Measurements from ENCODE around the gene SLC43A3. TPM values are rescaled to one million over a fixed set of nuclear protein-coding genes. Genes with fewer than 3 reads are reported as not detected.

The SLC43A3 gene
- total RNA-seq, 2 donors from 2014 or later: 68.9 to 247 TPM

DNA sequence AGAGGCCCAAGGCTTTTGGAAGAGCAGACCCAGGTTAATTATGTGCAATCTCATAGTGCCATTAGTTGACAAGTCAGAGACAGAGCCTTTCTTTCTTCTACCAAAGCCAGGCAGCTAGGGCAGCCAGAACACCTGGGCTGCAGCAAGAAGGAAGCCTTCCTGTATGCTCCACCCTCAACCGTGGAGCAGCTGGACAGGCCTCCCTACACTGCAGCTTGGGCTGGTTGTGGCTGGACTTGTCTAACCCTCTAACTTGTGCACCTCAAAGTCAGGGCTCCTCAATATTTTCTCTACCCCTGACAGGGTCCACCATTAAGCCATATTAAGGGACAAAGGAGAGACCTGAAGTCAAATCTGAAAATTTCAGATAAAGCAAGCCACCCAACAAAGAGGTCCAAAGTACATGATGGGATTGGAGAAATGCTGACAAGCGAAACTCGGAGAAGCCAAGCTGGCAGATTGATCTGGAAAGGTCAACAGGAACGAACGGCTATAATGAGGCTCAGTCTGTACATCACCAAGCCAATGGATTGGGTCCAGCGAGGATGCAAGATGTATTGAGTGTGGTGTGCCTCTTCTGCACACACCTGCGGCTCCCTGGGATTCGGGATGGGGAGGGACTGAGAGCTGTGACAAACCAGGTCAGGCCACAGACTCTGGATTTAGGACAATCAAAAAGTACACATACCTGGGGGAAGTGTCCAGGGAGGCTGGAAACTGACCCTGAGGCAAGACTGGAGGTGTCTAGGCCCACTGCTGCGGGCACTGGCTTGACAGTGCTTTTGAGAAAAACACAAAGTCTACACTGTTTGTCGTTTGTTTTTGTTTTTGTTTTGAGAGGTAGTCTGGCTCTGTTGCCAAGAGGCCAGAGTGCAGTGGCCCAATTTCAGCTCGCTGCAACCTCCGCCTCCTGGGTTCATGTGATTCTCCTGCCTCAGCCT lies 11.7 kb upstream of the SLC43A3 start:
- no peaks in the 10 kb centered on the region for H3K9me3 Mint-ChIP-seq
- no peak for DNase-seq (ENCODE audit: low spot score in 2 of 2)
- no peak overlapping the region for H3K27ac Mint-ChIP-seq
- no peak for ATAC-seq
- no peaks in the 10 kb centered on the region for H3K36me3 Mint-ChIP-seq

DNA sequence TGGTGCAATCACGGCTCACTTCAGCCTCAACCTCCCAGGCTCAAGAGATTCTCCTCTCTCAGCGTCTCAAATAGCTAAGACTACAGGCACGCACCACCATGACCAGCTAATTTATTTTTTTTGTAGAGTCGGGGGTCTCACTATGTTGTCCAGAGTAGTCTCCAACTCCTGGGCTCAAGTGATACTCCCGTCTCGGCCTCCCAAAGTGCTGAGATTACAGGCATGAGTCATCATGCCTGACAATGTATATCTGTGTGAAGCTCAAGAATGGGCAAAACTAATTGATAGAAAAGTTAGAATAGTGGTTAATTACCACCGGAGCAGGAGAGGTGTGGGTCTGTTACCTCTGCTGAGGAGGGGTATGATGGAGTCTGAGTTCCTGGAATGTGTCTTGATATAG lies 9.1 kb upstream of the SLC43A3 start:
- no peak for DNase-seq (ENCODE audit: low spot score in 2 of 2)
- no peak for ATAC-seq
- Mint-ChIP-seq H3K36me3 (no peaks in the 10 kb centered on the region), H3K27ac (no peak overlapping the region), H3K9me3 (no peaks in the 10 kb centered on the region)

GRCh38 chr11:57434640-57435546 lies 8.0 kb upstream of the SLC43A3 start:
- no peak overlapping the region for H3K27ac Mint-ChIP-seq
- no peak for DNase-seq (ENCODE audit: low spot score in 2 of 2)
- ATAC-seq: no peak
- H3K9me3 Mint-ChIP-seq: no peaks in the 10 kb centered on the region
- no peaks in the 10 kb centered on the region for H3K36me3 Mint-ChIP-seq

GRCh38 chr11:57432714-57433163 lies 5.8 kb upstream of the SLC43A3 start:
- no peak for DNase-seq (ENCODE audit: low spot score in 2 of 2)
- no peaks in the 10 kb centered on the region for H3K9me3 Mint-ChIP-seq
- H3K36me3 Mint-ChIP-seq: no peaks in the 10 kb centered on the region
- peak; percentile 47 to 64 for ATAC-seq
- H3K27ac Mint-ChIP-seq: no peak overlapping the region

- Mint-ChIP-seq H3K9me3 (no peaks in the 10 kb centered on the region), H3K27ac (no peak overlapping the region), H3K36me3 (no peaks in the 10 kb centered on the region)
- ATAC-seq: no peak
- DNase-seq (ENCODE audit: low spot score in 2 of 2): no peak
Observed at GRCh38 chr11:57432149-57432561, 5.2 kb upstream of the SLC43A3 start.

- Mint-ChIP-seq H3K27ac (no peak overlapping the region), H3K9me3 (no peaks in the 10 kb centered on the region), H3K36me3 (peaks cover 6 to 7% of the 10 kb centered on the region in 2 donors)
- DNase-seq (ENCODE audit: low spot score in 2 of 2) (no peak), ATAC-seq (no peak)
Observed at GRCh38 chr11:57430952-57431351, 4.0 kb upstream of the SLC43A3 start.

GRCh38 chr11:57429946-57430345 lies 3.0 kb upstream of the SLC43A3 start:
- H3K27ac Mint-ChIP-seq: no peak overlapping the region
- ATAC-seq (no peak), DNase-seq (ENCODE audit: low spot score in 2 of 2) (no peak)
- peaks cover 14 to 17% of the 10 kb centered on the region in 2 donors for H3K36me3 Mint-ChIP-seq
- no peaks in the 10 kb centered on the region for H3K9me3 Mint-ChIP-seq

- no peak for ATAC-seq
- Mint-ChIP-seq H3K9me3 (no peaks in the 10 kb centered on the region), H3K27ac (no peak overlapping the region), H3K36me3 (peaks cover 26 to 30% of the 10 kb centered on the region in 2 donors)
- DNase-seq (ENCODE audit: low spot score in 2 of 2): no peak
Observed at GRCh38 chr11:57428643-57429042, 1.7 kb upstream of the SLC43A3 start.

- Mint-ChIP-seq H3K36me3 (peaks cover 35 to 40% of the 10 kb centered on the region in 2 donors), H3K27ac (peak overlapping the region; percentile 87 to 95), H3K9me3 (no peaks in the 10 kb centered on the region)
- ATAC-seq (no peak), DNase-seq (ENCODE audit: low spot score in 2 of 2) (no peak)
Observed at GRCh38 chr11:57427727-57428082, 784 bp upstream of the SLC43A3 start.

DNA sequence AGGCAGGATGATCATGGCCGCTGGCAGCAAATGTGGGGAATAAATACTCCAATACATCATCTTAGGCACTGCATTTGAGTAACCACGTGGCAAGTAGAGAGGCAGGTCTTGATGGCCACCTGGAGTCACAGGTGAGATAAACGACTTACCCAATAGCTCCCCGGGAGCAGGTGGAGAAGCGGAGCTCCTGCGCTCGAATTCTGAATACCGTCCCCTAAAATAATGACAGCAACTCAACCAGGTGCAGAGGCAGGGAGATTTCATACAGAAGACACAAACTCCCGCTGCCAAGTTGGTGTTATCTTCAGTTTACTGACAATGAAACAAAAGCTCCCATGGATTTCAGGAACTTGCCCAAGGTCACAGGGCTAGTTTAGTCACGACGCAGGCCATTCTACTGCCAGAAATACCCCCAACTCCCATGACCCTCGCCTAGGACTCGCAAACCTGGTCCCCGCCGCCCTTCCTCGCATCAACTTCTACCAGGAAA lies 437 bp downstream of the SLC43A3 start:
- ATAC-seq: no peak
- H3K9me3 Mint-ChIP-seq: no peaks in the 10 kb centered on the region
- DNase-seq (ENCODE audit: low spot score in 2 of 2): no peak
- H3K36me3 Mint-ChIP-seq: peaks cover 48 to 52% of the 10 kb centered on the region in 2 donors
- H3K27ac Mint-ChIP-seq: peak overlapping the region; percentile 94 to 95

- H3K36me3 Mint-ChIP-seq: peaks cover 54 to 59% of the 10 kb centered on the region in 2 donors
- DNase-seq (ENCODE audit: low spot score in 2 of 2): no peak
- H3K27ac Mint-ChIP-seq: peak overlapping the region; percentile 94 to 95
- H3K9me3 Mint-ChIP-seq: no peaks in the 10 kb centered on the region
- ATAC-seq: no peak
Observed at GRCh38 chr11:57425565-57426438, 1.1 kb downstream of the SLC43A3 start.

DNA sequence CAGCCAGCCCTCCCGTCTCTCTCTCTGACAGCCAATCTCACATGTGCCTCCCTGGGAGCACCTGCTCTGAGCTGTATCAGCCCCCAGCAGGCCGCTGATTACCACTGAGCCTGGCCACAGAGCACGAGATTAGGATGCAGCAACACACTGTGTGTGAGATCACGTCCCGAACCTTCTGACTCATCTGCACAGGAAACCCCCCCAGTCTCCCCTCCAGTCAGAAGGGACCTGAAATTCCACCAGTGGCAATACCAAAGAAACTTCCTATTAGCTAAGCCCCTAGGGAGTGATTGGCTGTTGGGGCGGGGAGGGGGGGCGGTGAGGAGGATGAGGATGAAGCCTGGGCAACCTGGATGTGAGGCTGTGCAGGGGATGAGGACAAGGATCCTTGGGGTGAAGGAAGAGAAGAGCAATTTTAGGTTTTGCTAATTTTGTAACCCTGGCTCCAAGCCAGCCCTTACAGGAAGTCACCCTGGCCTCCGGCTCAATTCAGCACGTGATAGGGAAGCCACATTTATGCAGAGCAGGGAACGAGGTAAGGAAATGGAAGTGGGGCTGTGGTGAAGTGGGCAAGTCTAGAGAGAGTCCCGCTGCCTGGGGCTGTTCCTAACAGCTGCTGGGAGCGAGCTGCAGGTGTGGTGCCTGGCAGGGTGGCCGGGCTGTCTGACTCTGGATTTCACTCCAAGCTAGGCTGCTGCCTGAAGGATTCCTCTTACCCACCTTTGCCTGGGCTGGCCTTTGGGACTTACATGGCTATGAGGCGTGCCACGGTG lies 1.9 kb downstream of the SLC43A3 start:
- H3K27ac Mint-ChIP-seq: peak overlapping the region; percentile 94 to 95
- H3K36me3 Mint-ChIP-seq: peaks cover 63 to 67% of the 10 kb centered on the region in 2 donors
- H3K9me3 Mint-ChIP-seq: no peaks in the 10 kb centered on the region
- DNase-seq (ENCODE audit: low spot score in 2 of 2) (peak; percentile 80 to 95), ATAC-seq (peak; percentile 95)

- Mint-ChIP-seq H3K27ac (peak overlapping the region; percentile 94 to 95), H3K9me3 (no peaks in the 10 kb centered on the region), H3K36me3 (peaks cover 66 to 72% of the 10 kb centered on the region in 2 donors)
- no peak for ATAC-seq
- DNase-seq (ENCODE audit: low spot score in 2 of 2): no peak
Observed at GRCh38 chr11:57424137-57424791, 2.7 kb downstream of the SLC43A3 start.

DNA sequence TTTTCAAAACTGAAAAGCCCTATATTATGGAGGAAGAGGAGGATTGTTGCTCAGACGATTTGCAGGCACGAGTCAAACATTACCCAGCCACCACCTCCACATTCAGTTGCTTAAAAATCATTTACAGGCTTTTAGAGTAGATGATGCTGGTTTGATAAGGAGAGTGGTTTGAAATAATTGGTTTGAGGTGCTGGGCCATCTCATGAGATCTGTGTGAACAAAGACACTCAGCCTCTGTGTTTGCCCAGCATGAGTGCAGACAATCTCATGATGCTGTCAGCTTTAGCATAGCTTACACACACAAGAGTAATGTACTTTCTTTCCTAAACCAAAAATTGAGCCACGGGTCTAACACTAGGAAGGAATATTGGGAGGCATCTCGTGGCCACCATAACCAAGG lies 4.3 kb downstream of the SLC43A3 start:
- Mint-ChIP-seq H3K9me3 (no peaks in the 10 kb centered on the region), H3K27ac (peak overlapping the region; percentile 27 to 81), H3K36me3 (peaks cover 72 to 85% of the 10 kb centered on the region in 2 donors)
- no peak for ATAC-seq
- no peak for DNase-seq (ENCODE audit: low spot score in 2 of 2)

- peak overlapping the region in 1 of 2 donors; percentile 14 for H3K27ac Mint-ChIP-seq
- H3K9me3 Mint-ChIP-seq: no peaks in the 10 kb centered on the region
- DNase-seq (ENCODE audit: low spot score in 2 of 2) (no peak), ATAC-seq (no peak)
- peaks cover 81 to 93% of the 10 kb centered on the region in 2 donors for H3K36me3 Mint-ChIP-seq
Observed at GRCh38 chr11:57421805-57422204, 5.1 kb downstream of the SLC43A3 start.
